K562 (cell line): ENCODE data around the gene GRID2IP. TPM values are rescaled to one million over a fixed set of nuclear protein-coding genes. Genes with fewer than 3 reads are reported as not detected.
A peak's percentile ranks its signal among the peaks of the same experiment; 100 is the strongest.

ENCODE experiments used
- ASH1L ChIP-seq: fragments of 450-650 bp; IDR thresholded peaks from 2 replicates; pipeline ENCODE4 v1.6.1; 2018; ENCODE audit warnings: borderline replicate concordance, mild to moderate bottlenecking, low read depth; ENCODE audit not compliant: partially characterized antibody
- ATF1 ChIP-seq, 2 experiments: fragments of 450-650 bp in 1 of 2; IDR thresholded peaks; 2 replicates each; pipeline ENCODE4 v1.6.1; 2016; ENCODE audit warnings: missing compliant biosample characterization in 1 of 2, missing genetic modification characterization in 1 of 2
- DNMT1 ChIP-seq: fragments of 450-650 bp; IDR thresholded peaks from 2 replicates; pipeline ENCODE4 v1.6.1; 2016; ENCODE audit warnings: antibody characterized with exemption, mild to moderate bottlenecking
- L3MBTL2 ChIP-seq: fragments of 450-650 bp; IDR thresholded peaks from 2 replicates; pipeline ENCODE4 v1.6.1; 2016; ENCODE audit warnings: mild to moderate bottlenecking, moderate library complexity
- LARP7 ChIP-seq: fragments of 450-650 bp; IDR thresholded peaks from 2 replicates; pipeline ENCODE4 v1.6.1; 2016
- MAZ ChIP-seq, 2 experiments: fragments of 450-650 bp in 1 of 2; sonication (generic) in 1 of 2; formaldehyde crosslinking; IDR thresholded peaks in 1 of 2; conservative IDR thresholded peaks in 1 of 2; 2 replicates each; pipeline versions ENCODE4 v1.4.0 to v1.5.0; 2020; ENCODE audit warnings: mild to moderate bottlenecking in 1 of 2, missing genetic modification reagents in 1 of 2
- MIER1 ChIP-seq: fragments of 450-650 bp; IDR thresholded peaks from 2 replicates; pipeline ENCODE4 v1.6.1; 2016; ENCODE audit warnings: antibody characterized with exemption, mild to moderate bottlenecking, low read depth
- NFATC3 ChIP-seq: fragments of 450-650 bp; IDR thresholded peaks from 2 replicates; pipeline ENCODE4 v1.6.1; 2017; ENCODE audit warnings: mild to moderate bottlenecking
- POLR2H ChIP-seq: IDR thresholded peaks from 2 replicates; pipeline ENCODE4 v1.6.1; 2016; ENCODE audit warnings: missing genetic modification characterization, low read depth, mild to moderate bottlenecking, control low read depth, missing compliant biosample characterization, moderate library complexity
- RBM14 ChIP-seq: fragments of 200-400 bp; formaldehyde crosslinking; IDR thresholded peaks from 2 replicates; pipeline ENCODE4 v1.6.1; 2018; ENCODE audit warnings: low read depth, mild to moderate bottlenecking, low read length, moderate library complexity, borderline replicate concordance; ENCODE audit not compliant: insufficient read depth
- SAP30 ChIP-seq: fragments of 200-600 bp; sonication (generic); IDR thresholded peaks from 2 replicates; pipeline ENCODE4 v1.6.1; 2012; ENCODE audit warnings: borderline replicate concordance, low read depth, mild to moderate bottlenecking, moderate library complexity, low read length, control low read depth, inconsistent platforms; ENCODE audit not compliant: insufficient read depth, poor library complexity, severe bottlenecking
- polyA plus RNA-seq, 8 experiments: library from polyadenylated mRNA; depleted of rRNA in 4 of 8; stranded (reverse) in 5 of 8; unstranded in 3 of 8; fragments of >200 nt; fragmentation: Nextera tagmentation in 2 of 8; fragmentation: Illumina TruSeq in 1 of 8; extraction: Ambion mirVana in 2 of 8; extraction: Trizol in 1 of 8; gene quantifications; 2 replicates each; pipeline versions ENCODE4 v1.2.1 to v1.2.3, GENCODE V29; 2011 to 2014; ENCODE audit warnings: inconsistent platforms in 1 of 8, missing spikeins in 1 of 8
- total RNA-seq, 7 experiments: library from RNA; depleted of rRNA in 6 of 7; stranded (reverse); fragments of >200 nt in 6 of 7; fragmentation: Illumina TruSeq in 2 of 7; extraction: Trizol in 2 of 7; gene quantifications; 2 replicates each; pipeline versions ENCODE4 v1.2.1 to v1.2.3, GENCODE V29; 2011 to 2021; ENCODE audit warnings: low replicate concordance in 1 of 7
- TF ChIP-seq, protein P1 (sequence below), 2 experiments: fragments of 450-650 bp; IDR thresholded peaks; 2 replicates each; pipeline ENCODE4 v1.6.1; 2018; ENCODE audit warnings: mild to moderate bottlenecking in 2 of 2, low read depth in 1 of 2; ENCODE audit not compliant: partially characterized antibody in 2 of 2
- TF ChIP-seq, protein P2 (sequence below): sonication (generic); formaldehyde crosslinking; IDR thresholded peaks from 2 replicates; pipeline ENCODE4 v1.8.0; 2022; ENCODE audit warnings: mild to moderate bottlenecking, missing genetic modification reagents, borderline replicate concordance
- TF ChIP-seq, protein P3 (sequence below): fragments of 450-650 bp; formaldehyde crosslinking; IDR thresholded peaks from 2 replicates; pipeline ENCODE4 v1.4.0; 2022; ENCODE audit warnings: missing genetic modification characterization
- TF ChIP-seq, protein P4 (sequence below): fragments of 150-350 bp; IDR thresholded peaks from 2 replicates; pipeline ENCODE4 v1.6.1; 2014; ENCODE audit warnings: low read depth, mild to moderate bottlenecking, low read length, borderline replicate concordance

The GRID2IP gene
- total and polyA plus RNA-seq, 9 of the 15 experiments (the other 6 are each of a cell fraction or from before 2014, with no cell fraction given): not detected

DNA sequence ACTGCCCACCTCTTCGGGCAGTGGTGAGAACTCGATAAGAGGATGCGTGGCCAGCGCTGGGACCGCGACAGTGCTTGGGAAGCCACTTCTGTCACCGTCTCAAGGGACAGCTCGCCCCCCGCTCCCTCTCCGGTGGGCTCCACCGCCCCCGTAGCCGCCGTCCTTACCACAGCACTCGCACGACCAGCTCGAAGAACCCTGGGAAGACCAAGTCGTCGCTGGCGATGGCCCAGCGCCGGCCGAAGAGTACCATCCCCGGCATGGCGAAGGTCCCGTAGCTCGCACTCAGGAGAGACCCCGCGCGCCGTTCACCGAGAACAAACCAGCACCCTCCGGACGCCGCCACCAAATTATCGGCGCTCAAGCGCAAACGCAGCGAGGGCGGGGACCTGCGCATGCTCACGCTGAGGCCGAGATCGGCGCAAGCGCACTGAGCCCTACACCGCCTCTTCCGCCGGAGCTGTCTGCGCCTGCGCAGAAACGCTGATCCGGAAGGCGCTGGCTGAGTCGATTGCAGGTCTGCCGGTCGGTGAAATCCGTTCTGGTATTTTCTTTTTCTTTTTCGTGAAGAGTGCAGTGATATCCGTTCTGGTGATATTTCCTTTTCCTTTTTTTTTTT lies 103.6 kb downstream of the GRID2IP start, which contains the start of gene DAGLB (continued):
- TF ChIP-seq, protein P1, sequence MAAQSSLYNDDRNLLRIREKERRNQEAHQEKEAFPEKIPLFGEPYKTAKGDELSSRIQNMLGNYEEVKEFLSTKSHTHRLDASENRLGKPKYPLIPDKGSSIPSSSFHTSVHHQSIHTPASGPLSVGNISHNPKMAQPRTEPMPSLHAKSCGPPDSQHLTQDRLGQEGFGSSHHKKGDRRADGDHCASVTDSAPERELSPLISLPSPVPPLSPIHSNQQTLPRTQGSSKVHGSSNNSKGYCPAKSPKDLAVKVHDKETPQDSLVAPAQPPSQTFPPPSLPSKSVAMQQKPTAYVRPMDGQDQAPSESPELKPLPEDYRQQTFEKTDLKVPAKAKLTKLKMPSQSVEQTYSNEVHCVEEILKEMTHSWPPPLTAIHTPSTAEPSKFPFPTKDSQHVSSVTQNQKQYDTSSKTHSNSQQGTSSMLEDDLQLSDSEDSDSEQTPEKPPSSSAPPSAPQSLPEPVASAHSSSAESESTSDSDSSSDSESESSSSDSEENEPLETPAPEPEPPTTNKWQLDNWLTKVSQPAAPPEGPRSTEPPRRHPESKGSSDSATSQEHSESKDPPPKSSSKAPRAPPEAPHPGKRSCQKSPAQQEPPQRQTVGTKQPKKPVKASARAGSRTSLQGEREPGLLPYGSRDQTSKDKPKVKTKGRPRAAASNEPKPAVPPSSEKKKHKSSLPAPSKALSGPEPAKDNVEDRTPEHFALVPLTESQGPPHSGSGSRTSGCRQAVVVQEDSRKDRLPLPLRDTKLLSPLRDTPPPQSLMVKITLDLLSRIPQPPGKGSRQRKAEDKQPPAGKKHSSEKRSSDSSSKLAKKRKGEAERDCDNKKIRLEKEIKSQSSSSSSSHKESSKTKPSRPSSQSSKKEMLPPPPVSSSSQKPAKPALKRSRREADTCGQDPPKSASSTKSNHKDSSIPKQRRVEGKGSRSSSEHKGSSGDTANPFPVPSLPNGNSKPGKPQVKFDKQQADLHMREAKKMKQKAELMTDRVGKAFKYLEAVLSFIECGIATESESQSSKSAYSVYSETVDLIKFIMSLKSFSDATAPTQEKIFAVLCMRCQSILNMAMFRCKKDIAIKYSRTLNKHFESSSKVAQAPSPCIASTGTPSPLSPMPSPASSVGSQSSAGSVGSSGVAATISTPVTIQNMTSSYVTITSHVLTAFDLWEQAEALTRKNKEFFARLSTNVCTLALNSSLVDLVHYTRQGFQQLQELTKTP (IDR thresholded peaks at IDR 0.05; ENCODE audit: low read depth in 1 of 2, partially characterized antibody in 2 of 2): no peak
- TF ChIP-seq DNMT1 (no peak), SAP30 (peak; percentile 83), ASH1L (no peak), LARP7 (no peak), POLR2H (tag) (peak; percentile 52; the same call in 1 of the 2 replicates), NFATC3 (no peak), RBM14 (0 out of 2 replicates have a peak, but pooled peaks have one; percentile 75), MIER1 (no peak), ATF1 (CRISPR knock-in tag; IDR thresholded peaks at IDR 0.05) (no peak), ATF1 (tag; IDR thresholded peaks at IDR 0.05) (no peak), L3MBTL2 (peak; percentile 39; the same call in 1 of the 2 replicates), MAZ (CRISPR knock-in tag; conservative IDR thresholded peaks at IDR 0.05 in 1 of 2, IDR thresholded peaks at IDR 0.05 in 1 of 2) (peak; percentile 9 to 47; a peak in 1 of 4 replicates)
- TF ChIP-seq, protein P2, sequence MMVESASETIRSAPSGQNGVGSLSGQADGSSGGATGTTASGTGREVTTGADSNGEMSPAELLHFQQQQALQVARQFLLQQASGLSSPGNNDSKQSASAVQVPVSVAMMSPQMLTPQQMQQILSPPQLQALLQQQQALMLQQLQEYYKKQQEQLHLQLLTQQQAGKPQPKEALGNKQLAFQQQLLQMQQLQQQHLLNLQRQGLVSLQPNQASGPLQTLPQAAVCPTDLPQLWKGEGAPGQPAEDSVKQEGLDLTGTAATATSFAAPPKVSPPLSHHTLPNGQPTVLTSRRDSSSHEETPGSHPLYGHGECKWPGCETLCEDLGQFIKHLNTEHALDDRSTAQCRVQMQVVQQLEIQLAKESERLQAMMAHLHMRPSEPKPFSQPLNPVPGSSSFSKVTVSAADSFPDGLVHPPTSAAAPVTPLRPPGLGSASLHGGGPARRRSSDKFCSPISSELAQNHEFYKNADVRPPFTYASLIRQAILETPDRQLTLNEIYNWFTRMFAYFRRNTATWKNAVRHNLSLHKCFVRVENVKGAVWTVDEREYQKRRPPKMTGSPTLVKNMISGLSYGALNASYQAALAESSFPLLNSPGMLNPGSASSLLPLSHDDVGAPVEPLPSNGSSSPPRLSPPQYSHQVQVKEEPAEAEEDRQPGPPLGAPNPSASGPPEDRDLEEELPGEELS (CRISPR knock-in tag): 0 out of 2 replicates have a peak, but pooled peaks have one; percentile 54
- TF ChIP-seq, protein P3, sequence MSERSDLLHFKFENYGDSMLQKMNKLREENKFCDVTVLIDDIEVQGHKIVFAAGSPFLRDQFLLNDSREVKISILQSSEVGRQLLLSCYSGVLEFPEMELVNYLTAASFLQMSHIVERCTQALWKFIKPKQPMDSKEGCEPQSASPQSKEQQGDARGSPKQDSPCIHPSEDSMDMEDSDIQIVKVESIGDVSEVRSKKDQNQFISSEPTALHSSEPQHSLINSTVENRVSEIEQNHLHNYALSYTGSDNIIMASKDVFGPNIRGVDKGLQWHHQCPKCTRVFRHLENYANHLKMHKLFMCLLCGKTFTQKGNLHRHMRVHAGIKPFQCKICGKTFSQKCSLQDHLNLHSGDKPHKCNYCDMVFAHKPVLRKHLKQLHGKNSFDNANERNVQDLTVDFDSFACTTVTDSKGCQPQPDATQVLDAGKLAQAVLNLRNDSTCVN (CRISPR knock-in tag): no peak
- TF ChIP-seq, protein P4, sequence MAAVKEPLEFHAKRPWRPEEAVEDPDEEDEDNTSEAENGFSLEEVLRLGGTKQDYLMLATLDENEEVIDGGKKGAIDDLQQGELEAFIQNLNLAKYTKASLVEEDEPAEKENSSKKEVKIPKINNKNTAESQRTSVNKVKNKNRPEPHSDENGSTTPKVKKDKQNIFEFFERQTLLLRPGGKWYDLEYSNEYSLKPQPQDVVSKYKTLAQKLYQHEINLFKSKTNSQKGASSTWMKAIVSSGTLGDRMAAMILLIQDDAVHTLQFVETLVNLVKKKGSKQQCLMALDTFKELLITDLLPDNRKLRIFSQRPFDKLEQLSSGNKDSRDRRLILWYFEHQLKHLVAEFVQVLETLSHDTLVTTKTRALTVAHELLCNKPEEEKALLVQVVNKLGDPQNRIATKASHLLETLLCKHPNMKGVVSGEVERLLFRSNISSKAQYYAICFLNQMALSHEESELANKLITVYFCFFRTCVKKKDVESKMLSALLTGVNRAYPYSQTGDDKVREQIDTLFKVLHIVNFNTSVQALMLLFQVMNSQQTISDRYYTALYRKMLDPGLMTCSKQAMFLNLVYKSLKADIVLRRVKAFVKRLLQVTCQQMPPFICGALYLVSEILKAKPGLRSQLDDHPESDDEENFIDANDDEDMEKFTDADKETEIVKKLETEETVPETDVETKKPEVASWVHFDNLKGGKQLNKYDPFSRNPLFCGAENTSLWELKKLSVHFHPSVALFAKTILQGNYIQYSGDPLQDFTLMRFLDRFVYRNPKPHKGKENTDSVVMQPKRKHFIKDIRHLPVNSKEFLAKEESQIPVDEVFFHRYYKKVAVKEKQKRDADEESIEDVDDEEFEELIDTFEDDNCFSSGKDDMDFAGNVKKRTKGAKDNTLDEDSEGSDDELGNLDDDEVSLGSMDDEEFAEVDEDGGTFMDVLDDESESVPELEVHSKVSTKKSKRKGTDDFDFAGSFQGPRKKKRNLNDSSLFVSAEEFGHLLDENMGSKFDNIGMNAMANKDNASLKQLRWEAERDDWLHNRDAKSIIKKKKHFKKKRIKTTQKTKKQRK: no peak
